ENCODE measurements around the gene PLPP7.
"Not testable (repeated sequence)": the region's sequence is repeated elsewhere in the genome, so short reads cannot be mapped to it uniquely, and the experiment has no call there.

The PLPP7 gene

DNA sequence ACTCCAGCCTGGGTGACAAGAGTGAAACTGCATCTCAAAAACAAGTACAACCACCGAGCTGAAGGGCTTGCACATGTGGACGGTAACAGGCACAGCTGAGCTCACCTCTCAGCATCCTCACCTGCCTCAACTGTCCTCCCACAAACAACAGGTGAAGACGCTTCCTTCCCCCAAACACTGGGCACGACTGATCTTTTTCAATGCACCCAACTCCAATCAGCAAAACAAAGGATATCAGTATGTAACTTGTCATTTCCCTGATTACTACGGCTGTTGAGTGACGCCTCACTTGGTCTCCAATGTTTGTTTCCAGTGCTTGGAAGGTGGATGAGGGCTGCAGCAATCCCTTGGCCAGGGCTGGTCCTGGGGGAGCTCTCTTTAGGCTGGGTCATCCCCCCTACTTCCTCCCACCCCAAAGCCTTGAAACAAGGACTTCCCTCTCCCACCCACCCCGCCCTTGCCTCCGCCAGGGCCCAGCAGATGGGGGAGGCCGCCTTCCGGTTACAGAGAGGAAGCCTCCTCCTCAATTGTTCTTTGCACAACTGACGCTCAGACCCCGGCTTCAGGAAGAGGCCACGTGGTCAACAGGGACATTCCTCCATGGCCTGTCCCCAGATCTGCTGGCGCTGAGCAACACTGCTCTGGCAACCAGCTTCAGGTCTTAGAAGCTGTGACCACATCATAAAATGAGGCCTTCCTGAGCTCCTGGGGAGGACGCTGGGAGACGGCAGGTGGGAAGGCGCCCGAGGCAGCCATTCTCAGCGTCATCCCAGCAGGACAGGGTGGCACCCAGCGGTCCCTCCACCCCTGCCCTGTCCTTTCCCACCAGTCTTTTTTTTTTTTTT, 19.1 kb upstream of the PLPP7 start:
- peak; percentile 38 for DNase-seq

- DNase-seq: not testable (repeated sequence)
These were observed 18.6 kb upstream of the PLPP7 start for GRCh38 chr9:131271016-131271273.

- DNase-seq: no peak
These were observed 18.0 kb upstream of the PLPP7 start for GRCh38 chr9:131271506-131271931.

- no peak for DNase-seq
These were observed 17.3 kb upstream of the PLPP7 start for GRCh38 chr9:131272212-131272611.

- DNase-seq: no peak
These were observed 16.2 kb upstream of the PLPP7 start for GRCh38 chr9:131273146-131273855.

- no peak for DNase-seq
These were observed 15.5 kb upstream of the PLPP7 start for GRCh38 chr9:131273856-131274673.

GRCh38 chr9:131274674-131275331, 14.7 kb upstream of the PLPP7 start:
- DNase-seq: no peak

DNA sequence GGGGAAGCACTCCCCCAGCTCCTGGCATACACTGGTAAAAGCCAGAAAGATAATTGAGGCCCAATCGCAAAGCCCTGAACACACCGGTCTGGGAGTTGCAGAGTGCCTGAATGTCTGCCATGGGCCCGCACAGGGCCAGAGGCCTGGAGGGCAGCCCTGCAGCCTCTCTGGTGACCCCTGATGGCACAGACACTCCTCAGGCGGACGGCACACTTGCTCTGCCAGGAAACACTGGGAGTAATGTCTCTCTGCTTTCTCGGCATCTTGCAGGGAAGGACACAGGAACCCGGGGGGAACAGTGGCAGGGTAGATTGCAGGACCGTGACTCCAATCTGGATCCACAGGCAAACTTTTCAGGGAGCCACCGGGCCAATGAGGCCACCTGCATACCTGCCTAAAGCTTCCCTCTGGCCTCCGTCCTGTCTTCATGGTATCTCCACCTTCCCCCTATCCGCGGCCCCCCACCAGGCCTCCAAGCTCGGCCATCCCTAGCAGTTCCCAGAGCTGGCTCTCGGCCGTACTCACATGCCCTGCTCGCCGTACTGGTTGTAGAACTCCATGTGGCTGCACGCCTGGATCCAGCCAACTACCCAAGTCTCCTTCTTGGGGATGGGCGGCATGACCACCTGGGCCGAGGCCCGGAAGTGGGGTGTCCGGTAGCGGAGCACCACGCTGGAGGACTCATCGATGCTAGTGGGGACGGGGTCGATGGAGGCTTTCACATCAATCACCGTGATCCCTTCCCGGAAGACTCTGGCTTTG, 14.0 kb upstream of the PLPP7 start:
- no peak for DNase-seq

DNA sequence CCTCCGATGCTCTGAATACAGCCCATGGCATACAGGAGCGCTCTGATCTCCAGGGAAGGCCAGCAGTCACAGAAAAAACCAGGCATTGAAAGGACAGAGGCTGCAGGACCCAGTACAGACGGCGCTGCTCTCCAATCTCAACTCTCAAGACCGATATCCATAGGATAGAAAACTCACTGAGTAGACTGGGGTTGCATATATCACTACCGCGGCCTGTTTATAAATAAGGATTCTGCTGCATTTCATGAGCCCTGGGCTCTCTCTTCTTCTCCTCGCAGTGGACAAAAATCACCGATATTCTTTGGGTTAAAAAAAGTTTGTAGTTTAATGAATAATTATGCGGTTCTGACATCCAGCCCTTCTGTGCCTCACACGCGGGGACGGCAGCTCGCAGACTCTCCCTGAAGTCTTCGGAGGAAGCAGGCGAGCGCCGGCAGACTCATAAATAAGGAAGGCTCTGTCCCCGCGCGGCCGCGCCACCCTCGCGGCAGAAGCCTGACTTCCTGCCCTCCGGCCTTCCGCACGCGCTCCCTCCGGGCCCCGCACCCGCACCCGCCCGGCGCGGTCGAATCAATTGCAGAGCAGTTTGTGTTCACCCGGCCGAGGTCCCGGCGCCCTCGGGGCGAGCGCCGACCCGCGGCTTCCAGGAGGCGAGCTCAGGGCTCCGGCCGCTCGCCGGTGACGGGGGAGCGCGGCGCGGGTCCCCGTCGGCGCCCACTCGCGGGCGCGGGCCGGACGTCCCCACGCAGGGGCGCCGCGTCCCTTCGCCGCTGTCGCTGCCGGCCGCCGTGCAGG, 13.2 kb upstream of the PLPP7 start, which contains the start of gene FAM78A:
TSS of gene FAM78A (minus strand) at position 417 of the 795 bp plus-strand sequence. CDS start at position 86, 331 bp downstream.
- DNase-seq: no peak

- DNase-seq: peak; percentile 44
These were observed 12.6 kb upstream of the PLPP7 start for GRCh38 chr9:131276891-131277286.

GRCh38 chr9:131277287-131277909, 12.1 kb upstream of the PLPP7 start:
- DNase-seq: no peak

DNA sequence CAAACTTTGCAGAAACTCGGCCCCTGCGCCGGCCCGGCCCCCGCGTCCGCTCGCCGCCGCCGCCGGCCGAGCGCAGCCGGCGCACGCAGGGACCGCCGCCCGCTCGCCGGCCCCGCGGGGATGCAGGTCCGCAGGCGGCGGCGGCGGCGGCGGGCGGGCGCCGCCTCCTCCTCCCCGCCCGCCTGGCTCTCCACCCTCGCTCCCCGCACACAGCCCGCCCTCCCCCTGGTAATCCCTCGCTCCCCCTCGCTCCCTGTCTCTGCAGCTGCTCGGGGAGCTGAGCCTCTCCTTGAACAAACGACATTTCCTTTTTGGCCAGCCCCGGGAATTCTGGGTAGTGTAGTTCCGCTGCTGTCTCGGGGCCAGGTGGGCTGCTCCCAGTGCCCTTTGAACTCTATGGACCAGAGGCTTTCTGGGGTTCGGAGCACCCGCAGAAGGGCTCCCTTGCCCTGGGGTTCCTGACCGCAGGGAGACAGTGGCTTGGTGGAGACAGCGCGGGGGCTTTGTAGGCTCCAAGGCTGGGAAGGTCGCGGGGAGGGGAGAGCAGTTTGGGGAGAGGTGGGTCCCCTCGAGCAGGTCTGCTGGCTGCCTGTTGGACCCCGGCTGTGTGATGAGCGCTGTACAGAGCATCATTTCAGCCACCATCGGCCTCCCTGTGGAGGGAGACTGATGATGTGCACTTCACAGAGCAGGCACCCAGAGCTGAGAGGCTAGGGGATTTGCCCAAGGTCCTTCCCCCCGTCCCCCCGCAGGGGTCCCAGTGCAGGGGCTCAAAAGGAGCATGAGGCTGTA, 11.4 kb upstream of the PLPP7 start:
- DNase-seq: peak; percentile 60

DNA sequence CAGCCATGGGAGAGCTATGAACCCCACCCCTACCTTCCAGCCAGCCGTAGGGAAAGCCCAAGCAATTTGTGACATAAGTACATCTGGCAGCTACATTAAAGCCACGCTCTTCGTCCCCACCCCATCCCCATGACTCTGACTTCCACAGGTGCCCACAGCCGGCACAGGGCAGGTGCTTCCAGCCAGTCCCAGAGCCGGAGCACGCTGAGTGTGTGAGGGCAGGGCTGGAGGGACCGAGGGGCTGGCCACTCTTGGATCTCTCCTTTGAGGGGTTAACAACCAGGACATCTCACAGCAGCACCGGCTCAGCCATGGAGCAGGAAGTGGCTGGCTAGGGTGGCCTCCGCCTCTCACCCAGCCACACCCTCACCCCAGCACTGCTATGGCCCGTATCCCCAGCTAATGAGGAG, 10.8 kb upstream of the PLPP7 start:
- DNase-seq: no peak

- no peak for DNase-seq
These were observed 10.2 kb upstream of the PLPP7 start for GRCh38 chr9:131279196-131279862.

DNA sequence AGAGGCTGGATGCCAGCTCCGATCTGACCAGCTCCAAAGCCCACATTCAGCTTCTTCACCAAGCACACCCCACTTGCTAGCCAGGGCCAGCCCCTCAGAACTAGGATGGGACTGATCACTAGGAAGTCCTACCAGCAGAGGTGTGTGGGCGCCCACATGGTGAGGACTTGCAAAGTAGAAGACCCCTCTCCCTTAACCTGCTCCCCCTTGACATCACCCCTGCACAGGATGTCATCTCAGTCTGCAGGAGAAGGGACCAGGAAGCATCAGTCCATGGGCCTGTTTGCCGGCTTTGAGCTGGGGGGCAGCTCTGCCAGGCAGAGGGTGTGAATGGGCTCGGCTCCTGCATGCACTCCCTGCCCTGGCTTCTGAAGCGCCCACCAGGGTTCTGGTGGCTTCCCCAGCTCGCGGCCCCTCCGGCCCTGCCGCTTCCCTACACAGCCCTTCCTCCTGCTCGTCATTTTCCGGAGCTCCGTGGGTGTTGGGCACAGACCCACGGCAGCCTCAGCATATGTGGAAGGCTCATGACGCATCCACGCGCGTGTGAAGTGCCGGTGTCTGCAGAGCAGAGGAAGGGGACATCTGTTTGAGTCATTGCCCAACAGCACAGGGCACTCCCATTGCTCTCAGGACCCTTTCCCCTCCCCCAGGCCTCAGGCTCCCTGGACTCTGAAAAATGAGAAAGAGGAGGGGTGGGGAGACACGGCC, 9.5 kb upstream of the PLPP7 start:
- no peak for DNase-seq

- DNase-seq: no peak
These were observed 8.9 kb upstream of the PLPP7 start for GRCh38 chr9:131280660-131281059.

GRCh38 chr9:131281119-131281965, 8.2 kb upstream of the PLPP7 start:
- no peak for DNase-seq

DNA sequence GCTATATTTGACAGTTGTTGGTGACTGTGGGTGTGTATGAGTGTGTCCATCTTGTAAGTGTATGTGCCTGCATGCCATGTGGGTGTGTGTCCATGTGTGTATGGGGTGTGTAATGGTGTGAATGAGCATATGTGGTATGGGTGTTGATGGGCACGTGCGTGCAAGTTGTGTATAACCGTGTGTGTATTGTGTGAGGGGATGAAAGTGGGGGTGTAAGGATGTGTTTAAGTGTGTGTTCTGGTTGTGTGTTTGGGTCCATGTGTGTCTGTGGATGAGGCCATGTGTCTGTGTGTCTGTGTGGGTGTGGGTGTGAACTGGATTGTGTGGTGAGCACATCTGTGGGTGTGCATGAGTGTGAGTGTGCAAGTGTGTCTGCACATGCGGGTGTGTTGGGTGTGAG, 7.3 kb upstream of the PLPP7 start:
- DNase-seq: no peak

Data from T-helper 9 cell (primary cell).